Natural killer cell (primary cell): Measurements from ENCODE around the gene ENOX2. TPM values are rescaled to one million over a fixed set of nuclear protein-coding genes. Genes with fewer than 3 reads are reported as not detected.

Experiments used
- ATAC-seq, 3 donors: fragments of 150-1000 bp in 2 of 3; fragments of 200-7000 bp in 1 of 3; cut with Tn5 transposase; 1 replicate in 1 of 3; 2 replicates in 2 of 3; pipeline ENCODE4 v1.10.0; 2021; ENCODE audit warnings: mild to moderate bottlenecking in 2 of 3, moderate library complexity in 2 of 3
- DNase-seq, 2 donors: peaks; one replicate each; pipeline versions ENCODE4 v3.0.0 to v3.0.0-alpha.2; 2013 to 2021; ENCODE audit warnings: mixed read lengths in 1 of 2
- H3K27ac ChIP-seq: one replicate; pipeline ENCODE4 v1.5.1; 2013; ENCODE audit warnings: mild to moderate bottlenecking, low read length
- H3K27me3 ChIP-seq: one replicate; pipeline ENCODE4 v1.6.1; 2013; ENCODE audit warnings: low read length; ENCODE audit not compliant: control insufficient read depth, insufficient read depth
- H3K36me3 ChIP-seq: one replicate; pipeline ENCODE4 v1.6.1; 2013; ENCODE audit warnings: low read length; ENCODE audit not compliant: control insufficient read depth, insufficient read depth
- H3K4me1 ChIP-seq: one replicate; pipeline ENCODE4 v1.6.1; 2013; ENCODE audit warnings: low read length; ENCODE audit not compliant: control insufficient read depth, insufficient read depth
- H3K4me3 ChIP-seq: one replicate; pipeline ENCODE4 v1.5.1; 2013; ENCODE audit warnings: low read length
- H3K9me3 ChIP-seq: one replicate; pipeline ENCODE4 v1.6.1; 2013; ENCODE audit warnings: low read length; ENCODE audit not compliant: control insufficient read depth, insufficient read depth
- H3K27ac Mint-ChIP-seq, 2 donors: one replicate each; pipeline ENCODE4 v1.8.0; 2022; ENCODE audit warnings: mild to moderate bottlenecking in 2 of 2, mixed read lengths in 2 of 2, moderate library complexity in 1 of 2
- H3K27me3 Mint-ChIP-seq, 2 donors: one replicate each; pipeline ENCODE4 v1.8.0; 2022; ENCODE audit warnings: low read depth in 2 of 2, mixed read lengths in 2 of 2
- H3K36me3 Mint-ChIP-seq: one replicate; pipeline ENCODE4 v1.8.0; 2022; ENCODE audit warnings: mixed read lengths
- H3K4me1 Mint-ChIP-seq, 2 donors: one replicate each; pipeline ENCODE4 v1.8.0; 2022; ENCODE audit warnings: mixed read lengths in 2 of 2
- H3K4me3 Mint-ChIP-seq: one replicate; pipeline ENCODE4 v1.8.0; 2022; ENCODE audit warnings: mild to moderate bottlenecking, moderate library complexity, mixed read lengths
- H3K9me3 Mint-ChIP-seq, 2 donors: one replicate each; pipeline ENCODE4 v1.8.0; 2022; ENCODE audit warnings: mixed read lengths in 2 of 2
- CTCF ChIP-seq: fragments of 200-600 bp; IDR thresholded peaks from one replicate; pipeline ENCODE4 v1.8.0; 2022; ENCODE audit warnings: antibody characterized with exemption
- WGBS: methylation state at CpG from one replicate; pipeline ENCODE4 v1.1.7; 2013; ENCODE audit warnings: missing lambda C conversion rate; ENCODE audit not compliant: insufficient coverage; 5-methylcytosine and 5-hydroxymethylcytosine counted together
- intact Hi-C: fragments of 100-400 bp; cut with micrococcal nuclease; formaldehyde crosslinking; loops from one replicate; pipeline ENCODE4 v1.14.2; 2022
- total RNA-seq, 4 donors: library from RNA; stranded (reverse); fragments of 120-200 nt in 1 of 4; gene quantifications; one replicate each; pipeline versions ENCODE4 v1.2.3 to v1.2.4, GENCODE V29; 2013 to 2022

Gene ENOX2
- total RNA-seq, 3 donors from 2014 or later (not counting 1 experiment from before 2014, with no cell fraction given), result 9.3 to 14.7 (median 13.3) TPM

GRCh38 chrX:130775849-130776248 lies 127.2 kb downstream of the ENOX2 start:
- TF ChIP-seq CTCF, result no peak
- intact Hi-C loops, result no loop called here
- no peak overlapping the region for H3K27ac Mint-ChIP-seq
- Histone ChIP-seq H3K4me3 (no peak overlapping the region), H3K9me3 (no peaks in the 10 kb centered on the region), H3K4me1 (no peaks in the 10 kb centered on the region), H3K36me3 (no peaks in the 10 kb centered on the region), H3K27ac (no peak overlapping the region), H3K27me3 (no peaks in the 10 kb centered on the region)
- H3K4me3 Mint-ChIP-seq, result no peak overlapping the region
- ATAC-seq (no peak), DNase-seq (no peak)
- 100% methylated on average over 1 of the region's 1 CpG for WGBS
- H3K36me3 Mint-ChIP-seq, result no peaks in the 10 kb centered on the region
- no peaks in the 10 kb centered on the region for H3K27me3 Mint-ChIP-seq
- peaks cover 11 to 16% of the 10 kb centered on the region in 2 donors for H3K4me1 Mint-ChIP-seq
- H3K9me3 Mint-ChIP-seq, result no peaks in the 10 kb centered on the region

GRCh38 chrX:130772776-130773143 lies 130.2 kb downstream of the ENOX2 start:
- Mint-ChIP-seq H3K36me3 (no peaks in the 10 kb centered on the region), H3K4me3 (no peak overlapping the region), H3K9me3 (no peaks in the 10 kb centered on the region), H3K4me1 (peaks cover 11 to 20% of the 10 kb centered on the region in 2 donors), H3K27me3 (no peaks in the 10 kb centered on the region), H3K27ac (no peak overlapping the region)
- Histone ChIP-seq H3K27me3 (no peaks in the 10 kb centered on the region), H3K27ac (no peak overlapping the region), H3K4me1 (no peaks in the 10 kb centered on the region), H3K4me3 (no peak overlapping the region), H3K36me3 (no peaks in the 10 kb centered on the region), H3K9me3 (no peaks in the 10 kb centered on the region)
- DNase-seq, result no peak
- intact Hi-C loops, result no loop called here
- no peak for ATAC-seq
- TF ChIP-seq CTCF, result no peak
- 75% methylated on average over 2 of the region's 4 CpGs for WGBS

GRCh38 chrX:130772105-130772775 lies 130.8 kb downstream of the ENOX2 start:
- ATAC-seq (no peak), DNase-seq (no peak)
- Histone ChIP-seq H3K27ac (no peak overlapping the region), H3K36me3 (no peaks in the 10 kb centered on the region), H3K4me1 (no peaks in the 10 kb centered on the region), H3K9me3 (no peaks in the 10 kb centered on the region), H3K4me3 (no peak overlapping the region), H3K27me3 (no peaks in the 10 kb centered on the region)
- 52% methylated on average over 4 of the region's 4 CpGs for WGBS
- Mint-ChIP-seq H3K36me3 (no peaks in the 10 kb centered on the region), H3K27ac (no peak overlapping the region), H3K4me3 (no peak overlapping the region), H3K4me1 (peaks cover 11 to 20% of the 10 kb centered on the region in 2 donors), H3K27me3 (peaks cover 0 to 5% of the 10 kb centered on the region in 2 donors), H3K9me3 (no peaks in the 10 kb centered on the region)
- no peak for TF ChIP-seq CTCF
- intact Hi-C loops, result no loop called here

- no peak for DNase-seq
- TF ChIP-seq CTCF, result no peak
- Mint-ChIP-seq H3K4me3 (no peak overlapping the region), H3K36me3 (no peaks in the 10 kb centered on the region), H3K4me1 (peaks cover 11 to 20% of the 10 kb centered on the region in 2 donors), H3K9me3 (no peaks in the 10 kb centered on the region), H3K27me3 (peaks cover 0 to 7% of the 10 kb centered on the region in 2 donors), H3K27ac (no peak overlapping the region)
- WGBS, result no CpG with 5 or more reads among the region's 1 CpG
- no peak for ATAC-seq
- H3K36me3 ChIP-seq, result no peaks in the 10 kb centered on the region
- intact Hi-C loops, result no loop called here
- H3K9me3 ChIP-seq, result no peaks in the 10 kb centered on the region
- no peak overlapping the region for H3K4me3 ChIP-seq
- no peaks in the 10 kb centered on the region for H3K4me1 ChIP-seq
- no peak overlapping the region for H3K27ac ChIP-seq
- no peaks in the 10 kb centered on the region for H3K27me3 ChIP-seq
Measured at GRCh38 chrX:130771648-130772047, 131.4 kb downstream of the ENOX2 start.
